Activated T-helper 1 cell treated with Interleukin-2 at 50 U/mL for 16 hours (primary cell): ENCODE results near the gene C15orf61.

ENCODE experiments used
- DNase-seq: peaks from one replicate; pipeline ENCODE4 v3.0.0-alpha.2; 2020; ENCODE audit warnings: low read depth

Gene C15orf61

GRCh38 chr15:67521029-67521782, at the start of gene C15orf61:
C15orf61 (plus strand) TSS chr15:67521131; CDS start chr15:67521249, 118 bp downstream.
- peak; percentile 82 for DNase-seq

GRCh38 chr15:67472957-67473356, 48.0 kb upstream of the C15orf61 start:
- no peak for DNase-seq

GRCh38 chr15:67474405-67475110, 46.4 kb upstream of the C15orf61 start:
- no peak for DNase-seq

- DNase-seq: no peak
Observed at GRCh38 chr15:67479781-67480505, 41.0 kb upstream of the C15orf61 start.

- DNase-seq: no peak
Observed at GRCh38 chr15:67480741-67481140, 40.2 kb upstream of the C15orf61 start.

GRCh38 chr15:67481680-67482079, 39.3 kb upstream of the C15orf61 start:
- DNase-seq: no peak

- no peak for DNase-seq
Observed at GRCh38 chr15:67495585-67495984, 25.3 kb upstream of the C15orf61 start.

GRCh38 chr15:67501177-67501835, 19.6 kb upstream of the C15orf61 start:
- no peak for DNase-seq

GRCh38 chr15:67501836-67502461, 19.0 kb upstream of the C15orf61 start:
- no peak for DNase-seq

- no peak for DNase-seq
Observed at GRCh38 chr15:67504056-67504455, 16.9 kb upstream of the C15orf61 start.

GRCh38 chr15:67504796-67505195, 16.1 kb upstream of the C15orf61 start:
- no peak for DNase-seq

GRCh38 chr15:67505675-67506572, 15.0 kb upstream of the C15orf61 start:
- no peak for DNase-seq

- no peak for DNase-seq
Observed at GRCh38 chr15:67506775-67507747, 13.9 kb upstream of the C15orf61 start.

GRCh38 chr15:67508407-67508806, 12.5 kb upstream of the C15orf61 start:
- no peak for DNase-seq

GRCh38 chr15:67509918-67510317, 11.0 kb upstream of the C15orf61 start:
- DNase-seq: no peak

- DNase-seq: no peak
Observed at GRCh38 chr15:67510597-67511190, 10.2 kb upstream of the C15orf61 start.

- no peak for DNase-seq
Observed at GRCh38 chr15:67511606-67512005, 9.3 kb upstream of the C15orf61 start.

GRCh38 chr15:67512140-67512539, 8.8 kb upstream of the C15orf61 start:
- DNase-seq: no peak
